ENCODE measurements around the gene GPR62.
"Not testable (repeated sequence)": the region's sequence is repeated elsewhere in the genome, so short reads cannot be mapped to it uniquely, and the experiment has no call there.

Gene GPR62

GRCh38 chr3:51955175-51955892 is at the start of gene GPR62:
TSS of gene GPR62 (plus strand) at chr3:51955381. CDS start at chr3:51955653, 272 bp downstream.
- DNase-seq, result no peak

- no peak for DNase-seq
Measured at GRCh38 chr3:51908026-51908425, 47.2 kb upstream of the GPR62 start.

- no peak for DNase-seq
Measured at GRCh38 chr3:51916418-51916817, 38.8 kb upstream of the GPR62 start.

- no peak for DNase-seq
Measured at GRCh38 chr3:51921081-51921578, 34.1 kb upstream of the GPR62 start.

- no peak for DNase-seq
Measured at GRCh38 chr3:51927061-51927977, 27.9 kb upstream of the GPR62 start.

GRCh38 chr3:51928438-51928837 is 26.7 kb upstream of the GPR62 start:
- no peak for DNase-seq

GRCh38 chr3:51928981-51929380 is 26.2 kb upstream of the GPR62 start:
- DNase-seq, result not testable (repeated sequence)

GRCh38 chr3:51929420-51930003 is 25.7 kb upstream of the GPR62 start:
- no peak for DNase-seq

GRCh38 chr3:51930439-51930838 is 24.7 kb upstream of the GPR62 start:
- DNase-seq, result no peak

- no peak for DNase-seq
Measured at GRCh38 chr3:51931756-51932155, 23.4 kb upstream of the GPR62 start.

GRCh38 chr3:51932471-51933370 is 22.5 kb upstream of the GPR62 start:
- DNase-seq, result no peak

- DNase-seq, result no peak
Measured at GRCh38 chr3:51933471-51934138, 21.6 kb upstream of the GPR62 start.

GRCh38 chr3:51934139-51934850 is 20.9 kb upstream of the GPR62 start:
- DNase-seq, result no peak

GRCh38 chr3:51934991-51935885 is 19.9 kb upstream of the GPR62 start:
- DNase-seq, result no peak

GRCh38 chr3:51935886-51936755 is 19.1 kb upstream of the GPR62 start:
- DNase-seq, result no peak

GRCh38 chr3:51937014-51937413 is 18.2 kb upstream of the GPR62 start:
- DNase-seq, result no peak

- DNase-seq, result no peak
Measured at GRCh38 chr3:51937611-51938450, 17.4 kb upstream of the GPR62 start.
